GM23248 (cell line): Measurements from ENCODE around the gene SNTB2.

Experiments
- EZH2 ChIP-seq: fragments of 200-600 bp; sonication (generic); IDR thresholded peaks from 2 replicates; pipeline ENCODE4 v1.6.1; 2018; ENCODE audit warnings: antibody characterized with exemption, mild to moderate bottlenecking; ENCODE audit not compliant: insufficient read depth, poor library complexity, severe bottlenecking
- EZH2phosphoT487 ChIP-seq: fragments of 200-600 bp; sonication (generic); IDR thresholded peaks from 2 replicates; pipeline ENCODE4 v1.6.1; 2018; ENCODE audit warnings: antibody characterized with exemption, moderate library complexity, mild to moderate bottlenecking, low read depth; ENCODE audit not compliant: insufficient read depth

DNA sequence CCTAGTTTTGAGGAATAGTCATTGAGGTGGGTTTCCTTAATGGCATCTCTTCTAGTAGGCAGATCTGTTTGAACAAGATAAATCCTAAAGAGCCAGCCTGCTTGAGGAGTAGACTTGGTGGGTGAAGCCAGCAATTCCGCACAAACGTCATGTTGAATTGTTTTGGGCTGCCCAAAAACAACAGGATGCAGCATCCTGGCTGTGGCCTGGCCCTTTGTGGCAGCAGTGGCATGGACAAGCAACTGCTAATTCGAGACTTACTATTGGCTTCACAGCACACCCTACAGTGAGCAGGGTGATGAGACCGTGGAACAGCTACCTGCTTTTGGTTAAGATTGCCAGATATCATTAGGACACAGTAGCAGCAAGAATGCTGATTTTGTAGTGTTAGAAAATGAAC, 114.9 kb downstream of the SNTB2 start:
- TF ChIP-seq EZH2 = no peak
- TF ChIP-seq EZH2phosphoT487 = no peak
